ENCODE measurements around the gene TMEM169.
"Not testable (repeated sequence)": the region's sequence is repeated elsewhere in the genome, so short reads cannot be mapped to it uniquely, and the experiment has no call there.

TMEM169 gene

GRCh38 chr2:216134958-216135541 lies 53.3 kb downstream of the TMEM169 start:
- no peak for DNase-seq

DNA sequence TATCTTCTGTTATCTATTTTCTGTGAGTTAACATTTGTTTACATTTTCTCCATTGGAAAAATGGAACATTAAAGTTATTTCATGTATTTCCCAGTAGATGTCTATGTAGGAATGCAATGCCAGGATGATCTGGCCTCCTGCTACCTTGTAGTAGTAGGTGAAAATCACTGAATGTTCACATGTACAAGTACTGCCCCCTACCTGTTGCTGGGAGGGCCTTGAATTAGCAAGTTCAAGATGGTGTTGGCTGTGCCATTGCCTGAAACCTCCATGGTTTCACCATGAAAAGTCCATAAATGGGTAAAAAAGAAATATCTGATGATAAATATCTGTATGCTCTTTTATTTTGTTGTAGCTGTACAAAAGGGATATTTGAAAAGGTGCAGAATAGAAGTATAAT lies 58.2 kb downstream of the TMEM169 start:
- no peak for DNase-seq

- DNase-seq, result not testable (repeated sequence)
Observed at GRCh38 chr2:216141516-216141915, 59.8 kb downstream of the TMEM169 start.

- no peak for DNase-seq
Observed at GRCh38 chr2:216142540-216142939, 60.8 kb downstream of the TMEM169 start.

DNA sequence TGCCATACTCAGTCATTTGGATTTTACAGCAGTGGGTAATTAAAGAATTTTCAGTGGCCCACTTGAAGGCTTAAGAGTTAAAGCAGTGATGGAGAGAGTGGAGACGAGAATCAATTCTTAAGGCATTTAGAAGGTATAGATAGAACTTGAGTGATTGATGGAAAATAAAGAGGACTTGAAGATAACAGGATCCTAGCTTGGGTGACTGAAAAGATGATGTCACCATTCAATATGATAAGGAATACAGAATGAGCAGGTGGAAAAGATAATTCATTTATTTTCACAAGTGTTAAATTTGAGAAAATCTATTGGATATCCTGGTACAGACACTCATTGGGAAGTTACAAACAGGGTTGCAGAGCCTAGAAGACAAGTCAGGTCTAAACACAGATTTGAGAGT lies 62.7 kb downstream of the TMEM169 start:
- no peak for DNase-seq

GRCh38 chr2:216144857-216145256 lies 63.1 kb downstream of the TMEM169 start:
- DNase-seq, result no peak

DNA sequence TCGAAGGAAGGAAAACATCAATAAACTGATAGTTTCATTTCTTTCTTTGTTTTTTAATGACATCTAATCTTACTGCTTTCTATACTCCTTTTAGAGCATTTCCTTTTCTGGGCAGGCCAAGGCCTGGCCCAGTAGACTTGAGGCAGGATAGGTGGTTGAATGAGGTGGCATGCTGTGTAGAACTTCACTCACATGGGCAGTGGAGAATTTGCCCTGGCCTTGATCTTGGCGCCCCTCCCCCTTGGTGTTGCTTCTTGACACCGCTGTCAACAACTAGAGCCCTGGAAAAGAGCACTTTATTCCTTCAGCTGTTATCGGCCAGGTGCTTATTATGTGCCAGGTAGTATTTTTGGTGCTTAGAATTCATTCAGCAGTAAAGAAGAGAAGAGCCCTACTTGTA lies 64.9 kb downstream of the TMEM169 start:
- no peak for DNase-seq

- no peak for DNase-seq
Observed at GRCh38 chr2:216147172-216148131, 65.7 kb downstream of the TMEM169 start.

DNA sequence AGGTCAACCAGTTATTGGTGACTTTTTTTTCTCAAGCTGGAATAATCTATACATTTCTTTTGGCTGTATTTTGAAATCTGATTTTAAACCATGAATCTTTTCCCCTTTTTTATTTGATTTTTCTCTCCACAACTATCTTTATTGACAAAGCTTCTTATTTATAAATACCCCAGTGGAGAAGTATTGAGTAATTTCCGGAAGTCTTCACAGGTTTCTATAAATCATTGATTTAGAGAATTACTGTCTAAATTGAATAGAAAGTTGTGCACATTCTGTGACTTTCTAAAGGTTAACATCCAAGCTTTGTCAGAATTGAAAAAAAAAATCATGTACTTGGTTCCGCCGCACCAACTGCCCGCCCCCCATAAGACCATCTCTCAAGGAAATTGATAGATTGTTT lies 67.3 kb downstream of the TMEM169 start:
- no peak for DNase-seq

- no peak for DNase-seq
Observed at GRCh38 chr2:216149741-216150140, 68.0 kb downstream of the TMEM169 start.

DNA sequence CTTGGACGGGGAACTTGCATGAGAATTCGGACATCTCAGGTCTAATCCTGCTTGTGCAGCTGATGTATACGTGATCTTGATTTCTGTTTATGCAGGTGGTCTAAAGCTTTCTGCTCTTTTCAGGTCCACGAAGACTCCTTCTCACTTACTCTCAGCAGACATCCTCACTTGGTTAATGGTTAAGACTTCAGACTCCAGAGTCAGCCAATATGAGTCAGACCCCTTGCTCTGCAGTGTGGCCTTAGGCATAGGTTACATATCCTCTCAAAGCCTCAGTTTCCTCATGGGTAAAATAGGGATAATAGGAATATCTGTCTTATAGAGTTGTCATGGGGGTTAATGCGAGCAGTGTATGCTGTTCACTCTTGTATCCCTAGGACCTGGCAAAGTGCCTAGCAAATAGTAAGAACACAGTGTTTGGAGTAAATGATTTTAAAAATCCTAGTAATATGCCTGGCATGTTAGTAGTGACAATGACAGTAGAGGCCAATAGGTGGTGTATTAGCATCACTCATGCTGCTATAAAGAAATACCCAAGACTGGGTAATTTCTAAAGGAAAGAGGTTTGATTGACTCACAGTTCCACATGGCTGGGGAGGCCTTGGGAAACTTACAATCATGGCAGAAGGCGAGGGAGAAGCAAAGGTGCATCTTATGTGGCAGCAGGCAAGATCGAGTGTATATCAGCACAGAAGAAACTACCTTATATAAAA lies 69.8 kb downstream of the TMEM169 start:
- DNase-seq, result no peak

All from SHP77 treated with DMSO at 0.1 percent for 48 hours (cell line).